ENCODE data around the gene ADAMTS9. TPM values are rescaled to one million over a fixed set of nuclear protein-coding genes. Genes with fewer than 3 reads are reported as not detected.

The ADAMTS9 gene
- total and polyA plus RNA-seq, 9 of the 15 experiments (the other 6 are each of a cell fraction or from before 2014, with no cell fraction given) = 0.05 to 0.32 (median 0.13) TPM; not detected in 2

DNA sequence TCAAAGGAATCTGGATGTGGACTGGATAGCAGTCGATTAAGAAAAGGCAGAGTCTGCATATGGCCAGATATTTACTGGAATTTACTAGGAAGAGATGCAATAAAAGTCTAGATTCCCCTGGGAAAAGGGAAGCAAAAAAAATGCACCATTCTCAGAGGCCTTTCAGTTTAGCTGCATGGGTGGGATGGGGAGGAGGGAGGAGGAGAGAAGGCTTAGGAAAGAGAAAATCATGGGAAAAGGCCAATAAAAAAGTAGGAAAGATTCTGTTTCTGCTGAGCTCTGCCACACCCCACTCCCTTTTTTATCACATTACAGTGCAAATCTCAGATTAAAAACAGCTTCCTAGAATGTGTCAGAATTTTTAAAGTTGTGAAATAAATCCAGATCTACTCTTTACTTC is 103.6 kb downstream of the ADAMTS9 start:
- BruUV-seq (replicated peaks) = no TSS peak
- Histone ChIP-seq H3K9ac (ENCODE audit: insufficient read depth in 1 of 2, low read depth in 2 of 2, low read length in 2 of 2) (no peak overlapping the region), H3K4me2 (ENCODE audit: insufficient read depth, low read length) (no peak overlapping the region), H3K4me3 (no peak overlapping the region), H4K20me1 (replicated peaks; ENCODE audit: control insufficient read depth, insufficient read depth, low read length) (no peaks in the 10 kb centered on the region), H3K36me3 (ENCODE audit: control insufficient read depth, insufficient read depth, low read length) (no peaks in the 10 kb centered on the region), H3K27me3 (ENCODE audit: control insufficient read depth in 2 of 2, insufficient read depth in 2 of 2, low read length in 2 of 2) (no peaks in the 10 kb centered on the region), H3K27ac (ENCODE audit: extremely low read depth, low read depth, low read length) (no peak overlapping the region), H3K4me1 (replicated peaks in 1 of 2; ENCODE audit: control insufficient read depth in 2 of 2, insufficient read depth in 2 of 2, low read length in 2 of 2) (no peaks in the 10 kb centered on the region), H3K9me3 (replicated peaks; ENCODE audit: control insufficient read depth, insufficient read depth, low read depth, low read length) (no peaks in the 10 kb centered on the region), H3K9me1 (ENCODE audit: control insufficient read depth, insufficient read depth, low read length) (no peaks in the 10 kb centered on the region), H2AFZ (ENCODE audit: low read depth, low read length) (no peak overlapping the region), H3K79me2 (ENCODE audit: control insufficient read depth, insufficient read depth, low read length) (no peaks in the 10 kb centered on the region)
- FAIRE-seq = no peak
- no peak for DNase-seq (ENCODE audit: extremely low read depth in 1 of 4, low spot score in 3 of 4)
- POLR2A ChIA-PET = no interaction called here
- WGBS (ENCODE audit: insufficient coverage, low coverage, missing lambda C conversion rate) = 0% methylated on average over 1 of the region's 1 CpG
- in situ Hi-C loops (cut with MboI) (no loop called here), intact Hi-C loops (cut with micrococcal nuclease) (no loop called here)
- no peak for ATAC-seq
- TF ChIP-seq DIDO1 (tag; IDR thresholded peaks at IDR 0.05; ENCODE audit: low read depth) (no peak), NFXL1 (CRISPR knock-in tag; IDR thresholded peaks at IDR 0.05) (no peak)
- TF ChIP-seq, protein P1, sequence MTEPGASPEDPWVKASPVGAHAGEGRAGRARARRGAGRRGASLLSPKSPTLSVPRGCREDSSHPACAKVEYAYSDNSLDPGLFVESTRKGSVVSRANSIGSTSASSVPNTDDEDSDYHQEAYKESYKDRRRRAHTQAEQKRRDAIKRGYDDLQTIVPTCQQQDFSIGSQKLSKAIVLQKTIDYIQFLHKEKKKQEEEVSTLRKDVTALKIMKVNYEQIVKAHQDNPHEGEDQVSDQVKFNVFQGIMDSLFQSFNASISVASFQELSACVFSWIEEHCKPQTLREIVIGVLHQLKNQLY (CRISPR knock-in tag; conservative IDR thresholded peaks at IDR 0.05) = no peak
- TF ChIP-seq, protein P2, sequence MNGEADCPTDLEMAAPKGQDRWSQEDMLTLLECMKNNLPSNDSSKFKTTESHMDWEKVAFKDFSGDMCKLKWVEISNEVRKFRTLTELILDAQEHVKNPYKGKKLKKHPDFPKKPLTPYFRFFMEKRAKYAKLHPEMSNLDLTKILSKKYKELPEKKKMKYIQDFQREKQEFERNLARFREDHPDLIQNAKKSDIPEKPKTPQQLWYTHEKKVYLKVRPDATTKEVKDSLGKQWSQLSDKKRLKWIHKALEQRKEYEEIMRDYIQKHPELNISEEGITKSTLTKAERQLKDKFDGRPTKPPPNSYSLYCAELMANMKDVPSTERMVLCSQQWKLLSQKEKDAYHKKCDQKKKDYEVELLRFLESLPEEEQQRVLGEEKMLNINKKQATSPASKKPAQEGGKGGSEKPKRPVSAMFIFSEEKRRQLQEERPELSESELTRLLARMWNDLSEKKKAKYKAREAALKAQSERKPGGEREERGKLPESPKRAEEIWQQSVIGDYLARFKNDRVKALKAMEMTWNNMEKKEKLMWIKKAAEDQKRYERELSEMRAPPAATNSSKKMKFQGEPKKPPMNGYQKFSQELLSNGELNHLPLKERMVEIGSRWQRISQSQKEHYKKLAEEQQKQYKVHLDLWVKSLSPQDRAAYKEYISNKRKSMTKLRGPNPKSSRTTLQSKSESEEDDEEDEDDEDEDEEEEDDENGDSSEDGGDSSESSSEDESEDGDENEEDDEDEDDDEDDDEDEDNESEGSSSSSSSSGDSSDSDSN (IDR thresholded peaks at IDR 0.05; ENCODE audit: borderline replicate concordance in 1 of 2, low read depth in 2 of 2, low read length in 2 of 2) = no peak
- CTCF ChIA-PET (ENCODE audit: low intra/inter-chr PET ratio) = no interaction called here

Data from K562 (cell line).